Kidney glomerular epithelial cell (primary cell): ENCODE results near the gene IBSP.

Source experiments
- DNase-seq: peaks from one replicate; lab custom pipeline; 2025; lab: John Stamatoyannopoulos, UW

The IBSP gene

GRCh38 chr4:87799301-87800113 lies at the start of gene IBSP:
TSS of gene IBSP (plus strand) at chr4:87799554. CDS start at chr4:87802362, 2,808 bp downstream.
- no peak for DNase-seq

- DNase-seq = no peak
Measured at GRCh38 chr4:87749883-87750282, 49.5 kb upstream of the IBSP start.

- DNase-seq = no peak
Measured at GRCh38 chr4:87758270-87758669, 41.1 kb upstream of the IBSP start.

DNA sequence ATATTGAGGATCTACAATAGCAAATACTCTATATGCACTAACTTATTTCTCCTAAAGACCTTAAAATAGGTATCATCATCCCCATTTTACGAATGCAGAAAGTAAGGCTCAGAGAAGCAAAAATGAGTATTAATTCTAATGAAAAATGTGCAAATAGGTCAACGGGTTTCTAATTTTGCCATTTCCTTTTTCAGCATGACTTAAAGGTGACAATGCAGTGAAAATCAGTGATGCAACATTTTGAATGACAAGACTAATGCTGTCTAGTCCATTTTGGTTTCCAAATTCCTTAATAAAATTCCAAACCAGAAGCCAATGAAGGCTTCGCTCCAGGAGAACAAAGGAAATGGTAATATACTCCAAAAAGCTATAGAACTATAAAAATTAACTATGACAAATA lies 37.0 kb upstream of the IBSP start:
- no peak for DNase-seq

DNA sequence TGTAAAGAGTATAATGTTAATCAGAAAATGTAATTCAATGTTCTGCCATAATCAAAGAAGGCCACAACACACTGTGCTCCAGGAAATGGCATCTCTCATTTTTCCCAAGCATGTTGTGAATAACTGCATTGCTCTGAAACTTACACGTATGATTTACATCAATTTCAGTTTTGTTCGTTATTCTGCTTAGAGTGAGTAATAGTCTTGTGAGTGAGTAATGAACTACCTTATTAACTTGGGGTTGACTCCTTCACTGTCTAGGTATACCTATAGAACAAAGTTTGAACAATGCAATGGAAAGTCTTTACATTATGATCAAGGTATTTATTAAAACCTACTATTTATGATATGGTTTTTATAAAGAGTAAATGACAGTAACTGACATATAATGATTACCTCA lies 17.8 kb upstream of the IBSP start:
- DNase-seq = no peak

GRCh38 chr4:87783781-87784180 lies 15.6 kb upstream of the IBSP start:
- no peak for DNase-seq

DNA sequence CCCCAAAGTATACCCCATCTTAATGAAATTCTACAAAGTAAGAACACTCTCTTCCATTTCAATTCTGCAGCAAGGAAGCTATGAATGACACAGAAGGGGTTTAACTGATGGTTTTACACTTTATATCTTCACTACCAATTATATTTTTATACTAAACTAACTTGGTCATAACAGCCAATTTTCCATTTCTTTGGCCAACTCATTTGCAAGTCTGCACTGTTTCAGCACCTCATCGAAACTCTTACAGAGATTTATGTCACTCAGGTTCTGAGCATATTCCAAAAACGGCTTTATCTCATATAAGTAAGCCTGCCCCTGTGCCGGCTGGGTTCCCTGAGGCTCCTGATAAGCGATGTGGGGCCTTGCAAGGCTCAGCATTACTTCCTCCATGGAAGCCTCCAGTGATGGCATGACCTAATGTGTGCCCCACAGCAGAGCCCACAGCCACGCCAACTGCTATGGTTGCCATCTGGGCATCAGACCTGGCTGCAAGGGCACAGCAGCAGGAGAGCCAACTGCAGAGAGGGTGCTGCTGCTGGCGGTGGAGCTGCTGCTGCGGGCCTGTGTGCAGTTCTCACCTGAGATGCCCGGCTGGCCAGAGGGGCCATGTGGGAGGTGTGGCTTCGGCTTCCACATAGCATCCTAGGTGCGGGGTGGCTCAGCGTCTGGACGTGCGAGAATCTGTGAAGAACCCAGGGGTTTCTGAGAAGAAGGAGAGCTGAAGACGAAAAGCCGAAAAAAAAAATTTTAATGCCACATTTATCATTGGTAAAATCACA lies 13.4 kb upstream of the IBSP start:
- DNase-seq = no peak

GRCh38 chr4:87802858-87803257 lies 3.5 kb downstream of the IBSP start:
- no peak for DNase-seq

GRCh38 chr4:87803421-87803820 lies 4.1 kb downstream of the IBSP start:
- DNase-seq = no peak

- no peak for DNase-seq
Measured at GRCh38 chr4:87804871-87805270, 5.5 kb downstream of the IBSP start.

DNA sequence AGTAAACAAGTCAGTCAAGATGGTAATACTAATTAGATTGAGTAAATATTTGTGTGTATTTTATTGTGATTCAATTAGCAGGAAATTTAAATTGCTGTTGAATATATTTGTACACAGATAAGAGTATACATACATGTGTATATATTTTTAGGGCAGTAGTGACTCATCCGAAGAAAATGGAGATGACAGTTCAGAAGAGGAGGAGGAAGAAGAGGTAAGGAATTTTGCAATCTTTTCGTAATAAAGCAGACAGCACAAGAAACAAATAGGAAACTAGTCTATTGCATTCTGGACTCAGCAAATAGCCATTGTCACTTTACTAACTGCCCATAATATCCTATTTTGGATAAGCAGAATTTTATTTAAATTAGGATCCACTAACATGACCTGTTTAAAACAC lies 6.6 kb downstream of the IBSP start:
- DNase-seq = no peak

DNA sequence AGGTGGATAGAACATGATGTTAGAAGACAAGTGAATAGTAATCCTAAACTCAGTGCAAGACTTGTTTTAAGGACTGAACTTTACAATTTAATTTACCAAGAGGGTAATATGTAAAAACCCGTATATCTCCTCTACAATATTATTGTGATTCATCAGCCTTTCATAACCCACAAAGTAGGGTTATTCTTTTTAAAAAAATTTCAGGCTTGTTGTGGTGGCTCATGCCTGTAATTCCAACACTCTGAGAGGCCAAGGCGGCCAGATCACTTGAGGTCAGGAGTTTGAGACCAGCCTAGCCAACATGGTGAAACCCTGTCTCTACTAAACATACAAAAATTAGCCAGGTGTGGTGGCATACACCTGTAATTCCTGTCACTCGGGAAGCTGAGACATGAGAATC lies 7.2 kb downstream of the IBSP start:
- DNase-seq = no peak

GRCh38 chr4:87807402-87807801 lies 8.0 kb downstream of the IBSP start:
- DNase-seq = no peak

- no peak for DNase-seq
Measured at GRCh38 chr4:87811977-87812376, 12.6 kb downstream of the IBSP start.

GRCh38 chr4:87819281-87819919 lies 20.0 kb downstream of the IBSP start:
- DNase-seq = peak; percentile 45

DNA sequence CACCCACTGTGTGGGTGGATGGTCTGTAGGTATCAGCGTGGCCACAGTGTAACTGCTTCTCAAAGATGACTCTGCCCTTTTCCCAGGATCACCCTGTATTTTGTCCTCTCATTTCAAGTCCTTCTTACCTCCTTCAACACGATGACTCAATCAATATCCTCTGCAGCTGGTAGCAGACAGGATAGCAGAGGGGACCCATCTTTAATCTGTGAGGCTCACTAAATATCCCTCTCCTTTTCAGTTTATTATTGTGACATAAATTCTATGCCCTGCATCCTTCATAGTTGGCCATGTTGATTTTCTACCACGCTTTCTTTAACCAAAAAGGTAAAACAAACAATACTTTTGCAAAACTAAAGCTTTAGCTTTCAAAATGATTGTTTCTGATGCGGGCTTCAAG lies 23.8 kb downstream of the IBSP start:
- DNase-seq = no peak

DNA sequence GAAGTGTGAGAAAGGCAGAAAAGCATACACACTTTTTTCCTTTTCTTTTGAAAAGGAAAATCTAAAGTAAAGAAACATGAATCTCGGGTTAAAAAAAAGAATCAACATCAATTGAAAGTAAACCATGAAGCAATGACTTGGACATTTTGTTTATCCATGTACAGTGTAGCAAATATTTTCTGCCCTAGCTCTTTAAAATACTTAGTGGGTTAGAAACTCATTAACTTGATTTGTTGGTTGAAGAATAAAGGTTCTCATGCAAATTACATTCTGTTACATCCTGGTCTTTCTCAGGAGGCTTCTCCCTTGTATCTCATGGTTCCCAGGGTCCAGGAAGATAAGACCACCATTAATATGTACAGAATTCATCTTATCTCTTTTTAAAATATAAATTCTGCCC lies 24.4 kb downstream of the IBSP start:
- DNase-seq = no peak

DNA sequence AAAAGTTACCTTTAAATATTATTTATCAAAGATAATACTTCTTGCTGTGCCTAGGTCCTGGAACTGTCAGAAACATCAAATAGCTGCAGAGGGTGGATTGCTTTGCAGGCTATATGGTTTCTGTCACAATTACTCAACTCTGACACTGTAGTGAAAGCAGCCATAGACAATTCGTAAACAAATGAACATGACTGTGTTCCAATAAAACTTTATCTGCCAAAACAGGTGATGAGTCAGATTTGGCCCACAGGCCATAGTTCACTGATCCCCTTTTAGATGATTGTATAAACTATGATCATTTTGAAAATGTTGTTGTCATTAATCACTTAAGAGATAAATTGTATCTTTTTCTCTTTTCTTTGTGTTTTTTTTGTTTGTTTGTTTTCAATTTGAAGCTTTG lies 25.0 kb downstream of the IBSP start:
- no peak for DNase-seq

DNA sequence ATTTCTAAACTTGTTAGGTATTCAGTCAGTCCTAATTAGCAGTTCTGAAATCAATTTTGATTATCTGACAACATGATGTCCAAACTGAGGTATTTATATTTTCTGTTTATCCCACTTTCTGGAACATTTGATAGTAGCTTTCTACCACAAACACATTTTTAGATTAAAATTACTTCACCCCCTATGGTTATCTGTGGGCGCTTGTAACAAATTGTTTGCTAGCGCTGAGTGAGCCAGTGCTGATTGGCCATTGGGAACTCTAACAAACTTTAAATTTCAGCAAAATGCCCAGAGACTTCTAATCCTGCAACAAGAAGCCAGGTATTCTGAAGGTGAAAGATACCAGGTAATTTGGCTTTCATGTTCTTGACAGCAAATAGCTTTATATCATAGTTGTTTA lies 33.3 kb downstream of the IBSP start, which contains the start of gene MEPE:
Gene MEPE (plus strand): TSS at position 301 of the 400 bp plus-strand sequence. CDS start 1,746 bp downstream, outside the sequence.
- no peak for DNase-seq

- no peak for DNase-seq
Measured at GRCh38 chr4:87834401-87834800, 35.0 kb downstream of the IBSP start.

DNA sequence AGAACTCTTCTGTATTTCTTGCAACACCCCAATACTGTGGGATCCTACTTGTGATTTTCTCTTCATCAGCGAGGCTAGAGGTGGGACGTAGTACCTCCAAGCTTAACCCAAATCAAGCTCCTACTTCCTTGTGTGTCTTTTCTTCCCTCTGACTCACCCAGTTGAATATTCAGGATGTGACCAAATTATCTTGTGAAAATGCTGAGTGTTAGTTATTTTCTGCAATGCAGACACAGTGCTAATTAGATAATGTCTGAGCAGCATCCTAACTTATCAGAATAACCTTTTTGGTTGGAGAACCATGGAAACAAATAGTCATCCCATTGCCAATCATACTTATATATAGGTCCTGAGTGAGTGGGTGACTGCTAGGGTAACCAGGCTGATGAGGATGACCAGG lies 35.8 kb downstream of the IBSP start:
- DNase-seq = no peak

GRCh38 chr4:87835743-87836142 lies 36.4 kb downstream of the IBSP start:
- DNase-seq = no peak

DNA sequence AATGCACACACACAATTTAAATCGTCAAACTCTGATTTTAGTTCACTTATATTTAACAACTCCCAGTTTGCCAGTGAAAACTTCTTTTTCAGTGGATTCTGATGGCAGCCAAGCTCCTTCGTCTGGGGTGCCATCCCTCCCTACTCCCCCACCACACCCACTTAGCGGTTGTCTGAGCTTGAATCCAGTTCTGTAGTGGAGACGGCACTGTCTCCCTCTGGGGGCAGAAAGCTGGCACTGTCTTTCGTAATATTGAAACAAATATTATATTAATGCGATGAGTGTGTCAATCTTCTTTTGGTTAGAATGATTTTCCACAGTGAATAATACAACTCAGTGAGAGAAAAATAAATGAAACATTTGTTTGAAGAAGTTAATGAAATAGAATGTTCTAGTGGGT lies 38.9 kb downstream of the IBSP start:
- DNase-seq = no peak
